Duodenal mucosa (tissue), 2 donors: Measurements from ENCODE around the gene ALPK1.

Experiments
- H3K27ac ChIP-seq: one replicate; pipeline ENCODE4 v1.7.0; 2013; ENCODE audit warnings: low read depth, low read length
- H3K27me3 ChIP-seq, 2 donors: one replicate each; pipeline ENCODE4 v1.7.0; 2013; ENCODE audit warnings: low read length in 2 of 2, control low read depth in 1 of 2; ENCODE audit not compliant: insufficient read depth in 2 of 2, control insufficient read depth in 1 of 2
- H3K36me3 ChIP-seq, 2 donors: one replicate each; pipeline ENCODE4 v1.7.0; 2013; ENCODE audit warnings: low read length in 2 of 2, control low read depth in 1 of 2; ENCODE audit not compliant: insufficient read depth in 2 of 2, control insufficient read depth in 1 of 2
- H3K4me1 ChIP-seq, 2 donors: one replicate each; pipeline ENCODE4 v1.7.0; 2013; ENCODE audit warnings: low read length in 2 of 2, control low read depth in 1 of 2; ENCODE audit not compliant: insufficient read depth in 2 of 2, control insufficient read depth in 1 of 2
- H3K4me3 ChIP-seq, 2 donors: one replicate each; pipeline ENCODE4 v1.7.0; 2013; ENCODE audit warnings: low read length in 2 of 2, low read depth in 1 of 2
- H3K9ac ChIP-seq, 2 donors: one replicate each; pipeline ENCODE4 v1.7.0; 2013; ENCODE audit warnings: low read length in 2 of 2, low read depth in 1 of 2
- H3K9me3 ChIP-seq, 2 donors: one replicate each; pipeline ENCODE4 v1.7.0; 2013; ENCODE audit warnings: low read length in 2 of 2, control low read depth in 1 of 2; ENCODE audit not compliant: control insufficient read depth in 1 of 2

The ALPK1 gene

DNA sequence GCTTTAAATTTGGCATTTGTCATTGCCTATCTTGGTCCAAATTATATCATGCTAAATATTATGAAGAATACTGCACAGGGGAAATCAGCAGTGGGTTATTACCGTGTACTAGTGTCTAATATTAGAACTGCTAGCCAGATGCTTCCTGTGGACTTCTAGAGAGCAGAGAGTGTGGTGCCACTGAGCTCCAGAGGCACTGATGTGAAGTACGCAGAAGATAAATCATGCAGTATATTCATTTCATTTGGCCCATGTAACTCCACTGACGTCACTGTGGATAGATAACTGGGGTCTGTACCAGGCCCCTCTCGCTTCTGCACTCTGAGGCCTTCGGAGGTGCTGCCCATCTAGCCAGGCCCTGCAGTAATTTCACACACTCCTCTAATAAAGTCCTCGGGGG is 80.0 kb downstream of the ALPK1 start:
- Histone ChIP-seq H3K9me3 (no peaks in the 10 kb centered on the region), H3K27ac (no peak overlapping the region), H3K4me1 (no peaks in the 10 kb centered on the region), H3K27me3 (no peaks in the 10 kb centered on the region), H3K36me3 (peaks cover 0 to 16% of the 10 kb centered on the region in 2 donors), H3K4me3 (no peak overlapping the region), H3K9ac (no peak overlapping the region)

DNA sequence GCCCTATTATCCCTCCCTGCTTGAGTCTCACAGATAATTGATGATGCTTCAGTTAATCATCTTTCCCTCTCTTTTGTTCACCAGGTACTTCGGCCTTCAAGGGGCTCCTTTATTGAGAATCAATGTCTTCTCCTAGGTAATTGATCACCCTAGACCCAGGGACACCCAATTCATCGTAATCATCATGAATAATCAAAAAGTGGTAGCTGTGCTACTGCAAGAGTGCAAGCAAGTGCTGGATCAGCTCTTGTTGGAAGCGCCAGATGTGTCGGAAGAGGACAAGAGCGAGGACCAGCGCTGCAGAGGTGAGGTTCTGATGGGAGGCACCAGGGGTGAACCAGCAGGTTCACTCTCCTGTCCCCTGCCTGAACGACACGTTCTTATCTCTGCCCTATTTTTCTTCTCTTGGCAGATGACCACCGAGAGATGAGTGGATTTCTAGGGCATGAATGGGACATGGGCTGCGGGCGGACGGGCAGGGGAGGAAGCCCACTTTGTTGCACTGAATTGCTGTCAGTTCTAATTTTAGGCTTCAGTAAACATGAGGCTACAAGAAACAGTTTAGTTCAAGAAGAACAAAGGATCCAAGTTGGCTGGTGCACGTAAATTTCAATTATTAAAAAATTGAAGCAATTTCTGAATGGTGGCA is 80.5 kb downstream of the ALPK1 start:
- Histone ChIP-seq H3K9ac (no peak overlapping the region), H3K27ac (no peak overlapping the region), H3K36me3 (peaks cover 5 to 16% of the 10 kb centered on the region in 2 donors), H3K9me3 (no peaks in the 10 kb centered on the region), H3K27me3 (no peaks in the 10 kb centered on the region), H3K4me1 (no peaks in the 10 kb centered on the region), H3K4me3 (no peak overlapping the region)

DNA sequence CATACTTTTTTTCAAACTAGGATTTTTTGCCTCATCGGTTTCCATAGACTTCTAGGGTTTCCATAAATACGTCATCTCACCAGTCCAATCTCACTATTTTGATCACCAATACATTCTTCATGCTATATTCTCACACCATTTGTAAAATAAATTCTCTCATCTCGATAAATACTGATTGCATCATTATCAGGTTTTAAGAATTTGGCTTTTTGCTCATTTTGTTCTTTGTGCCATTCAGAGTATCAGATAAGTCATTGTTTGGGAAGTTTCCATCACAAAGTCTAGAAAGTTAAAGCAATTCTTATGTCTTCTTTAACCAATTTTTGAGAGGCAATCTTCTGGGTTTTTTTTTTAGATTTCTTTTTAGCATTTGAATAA is 81.1 kb downstream of the ALPK1 start:
- Histone ChIP-seq H3K4me1 (no peaks in the 10 kb centered on the region), H3K4me3 (no peak overlapping the region), H3K27ac (no peak overlapping the region), H3K9ac (no peak overlapping the region), H3K36me3 (peaks cover 7 to 16% of the 10 kb centered on the region in 2 donors), H3K27me3 (no peaks in the 10 kb centered on the region), H3K9me3 (no peaks in the 10 kb centered on the region)

DNA sequence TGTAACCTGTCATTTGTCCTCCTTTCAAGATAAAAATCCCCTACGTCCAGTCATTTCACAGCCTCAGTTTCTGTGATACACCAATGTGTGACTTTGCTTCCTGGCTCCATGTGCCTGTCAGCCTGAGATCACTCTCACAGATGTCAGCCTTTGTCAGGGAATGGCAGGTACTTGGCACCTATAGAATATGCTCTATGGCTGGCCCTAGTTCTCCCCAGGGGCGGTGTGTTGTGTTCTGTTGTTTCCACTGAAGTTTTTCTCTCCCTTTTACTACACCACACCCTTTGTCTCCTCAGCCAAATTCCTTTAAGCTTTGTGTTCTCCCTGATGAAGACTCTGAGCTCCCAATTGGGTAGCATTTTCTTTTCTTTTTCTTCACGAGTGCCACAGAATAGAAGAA is 81.7 kb downstream of the ALPK1 start:
- H3K9me3 ChIP-seq, result no peaks in the 10 kb centered on the region
- no peak overlapping the region for H3K27ac ChIP-seq
- H3K4me1 ChIP-seq, result no peaks in the 10 kb centered on the region
- H3K27me3 ChIP-seq, result no peaks in the 10 kb centered on the region
- no peak overlapping the region for H3K4me3 ChIP-seq
- H3K9ac ChIP-seq, result no peak overlapping the region
- H3K36me3 ChIP-seq, result peaks cover 7 to 16% of the 10 kb centered on the region in 2 donors

DNA sequence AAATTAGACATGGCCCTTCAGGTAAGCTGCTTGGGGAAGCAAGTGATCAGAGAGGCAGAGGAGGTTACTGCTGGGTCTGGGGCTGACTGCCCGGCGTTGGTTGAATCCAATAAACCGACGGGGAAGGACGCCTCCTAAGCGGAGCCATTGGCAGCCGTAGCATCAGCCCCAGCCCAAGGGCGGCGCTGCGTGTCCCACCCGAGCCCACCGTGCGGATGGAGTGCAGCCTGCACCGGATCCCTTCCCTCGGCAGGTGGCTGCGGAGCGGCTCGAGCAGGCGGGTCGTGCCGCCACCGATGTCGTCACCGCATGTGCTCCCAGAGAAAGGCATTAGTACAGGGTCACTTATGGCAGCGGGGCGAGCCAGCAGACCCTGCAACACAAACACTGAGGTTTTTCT is 82.1 kb downstream of the ALPK1 start:
- Histone ChIP-seq H3K9ac (no peak overlapping the region), H3K27me3 (no peaks in the 10 kb centered on the region), H3K4me1 (no peaks in the 10 kb centered on the region), H3K4me3 (no peak overlapping the region), H3K9me3 (no peaks in the 10 kb centered on the region), H3K36me3 (peaks cover 7 to 16% of the 10 kb centered on the region in 2 donors), H3K27ac (no peak overlapping the region)

DNA sequence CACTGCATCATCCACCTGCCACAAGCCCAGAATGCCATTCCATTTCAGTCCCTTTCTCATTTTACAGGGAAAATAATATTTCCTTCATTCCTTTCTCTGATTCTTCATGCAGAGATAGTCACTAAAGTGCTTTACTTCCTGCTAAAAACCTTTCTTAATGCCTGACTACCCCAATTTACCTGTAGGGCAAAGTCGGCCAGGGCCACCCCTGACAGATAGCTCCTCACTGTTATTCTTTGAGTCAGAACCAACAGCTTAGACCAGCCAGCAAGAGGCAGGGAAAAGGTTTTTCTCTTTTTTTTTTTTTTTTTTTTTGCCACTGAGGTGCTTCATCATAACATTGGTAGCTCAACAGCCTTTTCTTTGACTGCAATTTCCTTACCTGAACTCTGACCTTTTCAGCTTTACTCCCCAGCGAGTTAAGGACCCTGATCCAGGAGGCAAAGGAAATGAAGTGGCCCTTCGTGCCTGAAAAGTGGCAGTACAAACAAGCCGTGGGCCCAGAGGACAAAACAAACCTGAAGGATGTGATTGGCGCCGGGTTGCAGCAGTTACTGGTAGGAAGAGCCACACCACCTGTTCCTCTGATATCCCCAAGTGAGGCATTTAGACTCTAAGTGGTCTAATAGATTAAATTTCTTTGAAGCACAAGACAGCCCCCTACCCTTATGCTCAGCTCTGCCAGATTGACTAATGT is 85.0 kb downstream of the ALPK1 start:
- Histone ChIP-seq H3K27ac (no peak overlapping the region), H3K4me1 (no peaks in the 10 kb centered on the region), H3K27me3 (no peaks in the 10 kb centered on the region), H3K4me3 (no peak overlapping the region), H3K9ac (no peak overlapping the region), H3K36me3 (peaks cover 7 to 16% of the 10 kb centered on the region in 2 donors), H3K9me3 (no peaks in the 10 kb centered on the region)

DNA sequence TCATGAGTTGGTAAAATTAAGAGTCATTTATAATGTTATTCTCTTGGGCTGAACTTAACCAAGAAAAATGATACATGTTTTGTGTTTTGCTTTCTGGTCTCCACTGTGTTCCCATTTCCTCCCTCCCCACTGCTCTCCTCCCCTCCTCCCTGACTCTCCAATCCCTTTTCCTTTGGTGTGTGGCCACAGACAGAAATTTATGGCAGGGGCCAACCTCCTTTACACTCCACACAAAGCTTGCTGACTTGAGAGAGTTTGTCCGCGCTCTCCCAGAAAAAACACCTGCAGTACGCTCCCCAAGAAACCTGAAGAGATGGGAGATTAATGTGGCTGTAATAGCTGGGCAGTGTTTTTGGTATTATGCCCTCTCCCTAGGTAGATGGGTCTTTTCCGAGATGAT is 88.9 kb downstream of the ALPK1 start:
- Histone ChIP-seq H3K4me3 (no peak overlapping the region), H3K9me3 (no peaks in the 10 kb centered on the region), H3K9ac (no peak overlapping the region), H3K36me3 (peaks cover 4 to 7% of the 10 kb centered on the region in 2 donors), H3K27me3 (no peaks in the 10 kb centered on the region), H3K27ac (no peak overlapping the region), H3K4me1 (no peaks in the 10 kb centered on the region)

DNA sequence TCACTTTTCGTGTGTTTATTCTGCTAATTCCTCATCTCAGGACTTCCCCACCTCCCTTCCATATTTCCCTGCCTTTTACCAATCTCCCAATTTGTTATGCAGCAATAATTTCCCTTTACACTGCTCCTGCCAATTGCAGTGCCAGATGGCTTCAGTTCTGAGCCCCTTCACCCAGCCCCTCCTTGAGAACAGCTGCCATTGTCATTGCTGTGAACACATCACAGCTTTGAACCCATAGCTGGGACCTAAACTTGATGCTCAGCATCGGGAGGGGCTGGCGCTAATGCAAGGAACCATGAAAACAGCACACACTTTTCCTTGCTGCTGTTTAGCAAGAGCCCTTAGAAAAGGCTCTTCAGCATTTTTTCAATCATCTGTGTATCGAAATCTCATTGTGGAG is 104.9 kb downstream of the ALPK1 start:
- Histone ChIP-seq H3K4me3 (no peak overlapping the region), H3K27me3 (no peaks in the 10 kb centered on the region), H3K4me1 (no peaks in the 10 kb centered on the region), H3K9ac (no peak overlapping the region), H3K9me3 (no peaks in the 10 kb centered on the region), H3K27ac (no peak overlapping the region), H3K36me3 (peaks cover 0 to 2% of the 10 kb centered on the region in 2 donors)

DNA sequence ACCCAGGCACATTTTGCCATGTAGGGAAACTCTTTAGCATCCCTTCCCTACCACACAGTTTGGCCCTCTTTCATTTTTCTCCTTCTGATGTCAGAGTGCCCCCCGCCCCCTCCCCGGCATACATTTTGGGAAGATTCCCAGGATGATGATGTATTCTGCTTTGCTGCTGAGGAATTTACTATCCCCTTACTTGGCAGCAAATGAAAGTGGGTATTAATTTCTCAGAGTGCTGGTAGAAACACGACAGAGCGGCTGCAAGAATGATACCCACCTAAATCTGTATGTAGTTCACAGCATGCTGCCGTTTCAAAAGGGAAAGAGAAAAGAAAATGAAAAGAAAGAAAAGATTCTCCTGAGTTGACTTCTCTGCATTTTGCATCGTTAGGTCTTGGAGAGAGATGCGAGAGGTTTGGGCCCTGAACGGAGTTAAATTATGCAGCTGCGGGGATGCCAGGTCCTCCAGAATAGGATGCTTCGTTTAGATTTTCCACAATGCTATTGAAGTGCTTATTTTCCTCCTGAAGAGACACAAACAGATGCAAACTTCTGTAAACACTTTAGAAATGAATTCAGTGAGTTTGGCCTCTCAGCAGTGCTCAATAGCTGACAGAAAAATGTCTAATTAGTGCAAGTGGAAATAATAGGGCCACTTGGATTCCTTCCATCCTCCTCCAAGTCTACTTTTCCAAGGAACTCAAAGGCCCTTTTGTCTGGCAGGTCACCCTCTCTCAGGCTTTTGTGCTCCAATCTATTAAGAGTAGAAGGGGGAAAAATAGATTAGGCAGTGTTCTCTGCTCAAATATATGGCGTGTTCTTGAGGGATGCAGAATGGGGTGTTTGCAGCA is 106.2 kb downstream of the ALPK1 start:
- H3K36me3 ChIP-seq, result peaks cover 0 to 2% of the 10 kb centered on the region in 2 donors
- H3K9ac ChIP-seq, result no peak overlapping the region
- H3K4me3 ChIP-seq, result no peak overlapping the region
- no peaks in the 10 kb centered on the region for H3K27me3 ChIP-seq
- H3K27ac ChIP-seq, result no peak overlapping the region
- H3K4me1 ChIP-seq, result no peaks in the 10 kb centered on the region
- no peaks in the 10 kb centered on the region for H3K9me3 ChIP-seq

DNA sequence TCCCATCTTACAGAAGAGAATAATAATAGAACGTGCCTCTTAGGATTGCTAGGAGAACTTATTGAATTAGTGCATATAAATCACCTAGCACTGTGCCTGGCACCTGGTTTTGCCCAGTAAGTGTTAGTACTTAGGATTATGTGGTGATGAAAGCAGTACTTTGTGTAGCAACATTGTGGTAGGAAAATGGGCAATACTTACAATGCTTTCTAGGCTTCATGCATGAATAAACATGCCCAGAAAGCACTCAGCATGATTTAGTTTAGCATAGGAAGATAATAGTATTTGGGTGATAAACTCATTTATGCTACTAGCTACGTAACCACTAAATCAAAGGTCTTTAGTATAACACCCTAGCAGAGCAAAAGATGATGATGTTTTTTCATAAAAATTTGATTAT is 113.2 kb downstream of the ALPK1 start:
- no peak overlapping the region for H3K27ac ChIP-seq
- no peak overlapping the region for H3K4me3 ChIP-seq
- no peaks in the 10 kb centered on the region for H3K9me3 ChIP-seq
- H3K27me3 ChIP-seq, result no peaks in the 10 kb centered on the region
- H3K9ac ChIP-seq, result no peak overlapping the region
- no peaks in the 10 kb centered on the region for H3K4me1 ChIP-seq
- H3K36me3 ChIP-seq, result peaks cover 10 to 17% of the 10 kb centered on the region in 2 donors
